HCT116 (cell line): ENCODE data around the gene SECTM1. TPM values are rescaled to one million over a fixed set of nuclear protein-coding genes. Genes with fewer than 3 reads are reported as not detected.

Experiments
- ATAC-seq: fragments of 200-7000 bp; cut with Tn5 transposase; 2 replicates; pipeline ENCODE4 v1.9.1; 2020; ENCODE audit warnings: mild to moderate bottlenecking, moderate library complexity
- BruUV-seq: library from RNA; stranded (reverse); fragments of 400-500 nt; replicated peaks from 2 replicates; lab custom pipeline; 2021; lab: Mats Ljungman, UMichigan
- CTCF ChIA-PET: fragments of 300-600 bp; sonication (Branson Sonifier 250); formaldehyde crosslinking; loops from one replicate; lab custom pipeline; 2021; ENCODE audit warnings: antibody characterized with exemption; lab: Charles Lee
- POLR2A ChIA-PET: fragments of 300-600, 350-600 bp; sonication (Branson Sonifier 250); formaldehyde crosslinking; loops from one replicate; lab custom pipeline; 2021; ENCODE audit warnings: antibody characterized with exemption; lab: Charles Lee
- RAD21 ChIA-PET, 2 experiments: fragments of 300-600 bp; sonication (Branson Sonifier 250); formaldehyde crosslinking; loops; one replicate each; lab custom pipeline; 2023; ENCODE audit warnings: low total read pairs in 2 of 2; ENCODE audit not compliant: uncharacterized antibody in 2 of 2, unreplicated experiment in 2 of 2, low non-redundant PET in 1 of 2; lab: Charles Lee
- DNase-seq: peaks from one replicate; pipeline ENCODE4 v3.0.0-alpha.2; 2010; ENCODE audit warnings: low read depth, low spot score
- H2AFZ ChIP-seq: fragments of 200-600 bp; shearing (Covaris generic), sonication (generic); 2 replicates; pipeline ENCODE4 v1.6.1; 2017; ENCODE audit warnings: low read depth, mixed run types, mixed read lengths, antibody characterized with exemption, low read length; ENCODE audit not compliant: poor library complexity, severe bottlenecking
- H3K27ac ChIP-seq: 2 replicates; pipeline ENCODE4 v1.5.1; 2012; ENCODE audit warnings: low read depth, low read length
- H3K27me3 ChIP-seq: fragments of 200-600 bp; sonication (generic); 2 replicates; pipeline ENCODE4 v1.6.1; 2016; ENCODE audit warnings: mixed run types, low read length, mixed read lengths; ENCODE audit not compliant: insufficient read depth
- H3K36me3 ChIP-seq, 2 experiments: fragments of 200-500 bp in 1 of 2; fragments of 200-600 bp in 1 of 2; sonication (Bioruptor generic) in 1 of 2; sonication (generic) in 1 of 2; 2 replicates each; pipeline versions ENCODE4 v1.5.1 to v1.6.1; 2014 to 2016; ENCODE audit warnings: low read length in 2 of 2, inconsistent platforms in 1 of 2, mixed read lengths in 1 of 2, mixed run types in 1 of 2; ENCODE audit not compliant: insufficient read depth in 2 of 2, control insufficient read depth in 1 of 2
- H3K4me1 ChIP-seq, 2 experiments: fragments of 200-600 bp in 1 of 2; sonication (generic) in 1 of 2; 2 replicates each; pipeline versions ENCODE4 v1.5.1 to v1.6.1; 2012 to 2017; ENCODE audit warnings: low read length in 2 of 2, inconsistent platforms in 1 of 2, mild to moderate bottlenecking in 1 of 2, mixed read lengths in 1 of 2, mixed run types in 1 of 2, moderate library complexity in 1 of 2; ENCODE audit not compliant: insufficient read depth in 2 of 2, control insufficient read depth in 1 of 2
- H3K4me2 ChIP-seq: fragments of 200-600 bp; sonication (generic); 2 replicates; pipeline ENCODE4 v1.6.1; 2017; ENCODE audit warnings: mixed run types, low read length, mixed read lengths
- H3K4me3 ChIP-seq, 2 experiments: fragments of 200-600 bp in 1 of 2; sonication (generic) in 1 of 2; replicated peaks in 1 of 2; 2 replicates each; pipeline ENCODE4 v1.5.1; 2011 to 2016; ENCODE audit warnings: low read length in 2 of 2, control low read depth in 1 of 2, low read depth in 1 of 2, mild to moderate bottlenecking in 1 of 2, mixed read lengths in 1 of 2, mixed run types in 1 of 2
- H3K79me2 ChIP-seq: fragments of 200-600 bp; sonication (generic); 2 replicates; pipeline ENCODE4 v1.6.1; 2017; ENCODE audit warnings: mild to moderate bottlenecking, mixed run types, low read length, moderate library complexity, mixed read lengths; ENCODE audit not compliant: insufficient read depth
- H3K9ac ChIP-seq: fragments of 200-600 bp; sonication (generic); 2 replicates; pipeline ENCODE4 v1.6.1; 2016; ENCODE audit warnings: low read length, mixed read lengths
- H3K9me2 ChIP-seq: fragments of 200-600 bp; sonication (generic), shearing (Covaris generic); 2 replicates; pipeline ENCODE4 v1.6.1; 2017; ENCODE audit warnings: mixed run types, mild to moderate bottlenecking, moderate library complexity; ENCODE audit not compliant: insufficient read depth
- H3K9me3 ChIP-seq, 2 experiments: fragments of 200-500 bp in 1 of 2; fragments of 200-600 bp in 1 of 2; sonication (Bioruptor generic) in 1 of 2; sonication (generic) in 1 of 2; 2 replicates each; pipeline ENCODE4 v1.6.1; 2014 to 2017; ENCODE audit warnings: low read length in 2 of 2, mixed read lengths in 2 of 2, inconsistent platforms in 1 of 2, low read depth in 1 of 2, mild to moderate bottlenecking in 1 of 2, mixed run types in 1 of 2, moderate library complexity in 1 of 2; ENCODE audit not compliant: control insufficient read depth in 1 of 2, insufficient read depth in 1 of 2
- H4K20me1 ChIP-seq: fragments of 200-600 bp; sonication (generic), shearing (Covaris generic); 2 replicates; pipeline ENCODE4 v1.6.1; 2017; ENCODE audit warnings: mixed run types, mild to moderate bottlenecking, moderate library complexity; ENCODE audit not compliant: insufficient read depth
- EGR1 ChIP-seq: IDR thresholded peaks from 2 replicates; pipeline ENCODE4 v1.6.1; 2012; ENCODE audit warnings: low read depth
- EZH2 ChIP-seq: fragments of 200-600 bp; sonication (generic); IDR thresholded peaks from 2 replicates; pipeline ENCODE4 v1.6.1; 2017; ENCODE audit warnings: antibody characterized with exemption, mixed run types
- FOSL1 ChIP-seq: IDR thresholded peaks from 2 replicates; pipeline ENCODE4 v1.6.1; 2012; ENCODE audit warnings: low read depth
- JUND ChIP-seq: IDR thresholded peaks from 2 replicates; pipeline ENCODE4 v1.6.1; 2012
- POLR2A ChIP-seq: IDR thresholded peaks from 2 replicates; pipeline ENCODE4 v1.7.0; 2011; ENCODE audit warnings: borderline replicate concordance; ENCODE audit not compliant: insufficient read depth, insufficient read length; ENCODE audit errors: extremely low read depth
- SIN3A ChIP-seq: IDR thresholded peaks from 2 replicates; pipeline ENCODE4 v1.6.1; 2012; ENCODE audit warnings: low read depth
- SP1 ChIP-seq: IDR thresholded peaks from 2 replicates; pipeline ENCODE4 v1.6.1; 2012; ENCODE audit warnings: low read depth
- SRF ChIP-seq: IDR thresholded peaks from 2 replicates; pipeline ENCODE4 v1.6.1; 2012; ENCODE audit warnings: low read depth
- YY1 ChIP-seq: IDR thresholded peaks from 2 replicates; pipeline ENCODE4 v1.6.1; 2011; ENCODE audit warnings: low read length, low read depth, moderate library complexity, mild to moderate bottlenecking; ENCODE audit not compliant: insufficient replicate concordance; ENCODE audit errors: extremely low read depth
- ZFX ChIP-seq: fragments of 450-650 bp; IDR thresholded peaks from 2 replicates; pipeline ENCODE4 v1.6.1; 2017
- intact Hi-C: fragments of 100-400 bp; cut with micrococcal nuclease; formaldehyde crosslinking; loops from 2 replicates; pipeline ENCODE4 v1.10.0; 2022
- total RNA-seq: library from RNA; stranded (reverse); gene quantifications from one replicate; pipeline ENCODE4 v1.2.1, GENCODE V29; 2021; ENCODE audit not compliant: unreplicated experiment
- TF ChIP-seq, protein P1 (sequence below): IDR thresholded peaks from 2 replicates; pipeline ENCODE4 v1.6.1; 2012; ENCODE audit warnings: low read depth
- TF ChIP-seq, protein P2 (sequence below), 3 experiments: fragments of 200-600 bp in 1 of 3; sonication (generic) in 1 of 3; IDR thresholded peaks in 2 of 3; conservative IDR thresholded peaks in 1 of 3; 2 replicates each; pipeline ENCODE4 v1.5.1; 2012 to 2017; ENCODE audit warnings: low read depth in 2 of 3, low read length in 2 of 3, antibody characterized with exemption in 1 of 3, borderline replicate concordance in 1 of 3, control low read depth in 1 of 3, mild to moderate bottlenecking in 1 of 3, mixed read lengths in 1 of 3, mixed run types in 1 of 3, moderate library complexity in 1 of 3; ENCODE audit not compliant: insufficient read depth in 1 of 3
- TF ChIP-seq, protein P3 (sequence below): IDR thresholded peaks from 2 replicates; pipeline ENCODE4 v1.6.1; 2011; ENCODE audit warnings: mild to moderate bottlenecking, low read length, moderate library complexity; ENCODE audit not compliant: insufficient replicate concordance; ENCODE audit errors: extremely low read depth

Gene SECTM1
- total RNA-seq, 1 experiment from 2014 or later, result 6.8 TPM

DNA sequence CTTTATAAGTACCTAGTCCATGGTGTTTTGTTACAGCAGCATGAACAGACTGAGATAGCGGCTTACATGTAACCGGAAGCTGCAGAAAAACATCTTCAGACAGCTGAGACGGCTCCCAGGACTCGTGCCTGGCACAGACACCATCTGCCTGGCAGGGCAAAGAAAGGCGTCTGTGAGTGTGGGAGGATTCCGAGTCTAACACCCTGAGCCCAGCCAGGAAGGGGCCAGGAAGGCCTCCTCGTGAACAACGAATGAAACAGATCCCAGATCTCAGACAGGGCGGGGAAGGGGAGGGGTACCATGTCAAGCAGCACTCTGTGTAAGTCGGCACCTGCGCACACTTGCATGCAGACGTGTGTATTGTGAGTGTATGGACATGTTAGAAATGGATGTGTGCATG, 55.7 kb downstream of the SECTM1 start:
- H3K9ac ChIP-seq, result no peak overlapping the region
- BruUV-seq, result no TSS peak
- no peaks in the 10 kb centered on the region for H3K9me2 ChIP-seq
- no peaks in the 10 kb centered on the region for H3K9me3 ChIP-seq
- TF ChIP-seq YY1 (no peak), EZH2 (no peak), SP1 (no peak), SIN3A (no peak), POLR2A (no peak), EGR1 (no peak), FOSL1 (no peak), SRF (no peak), JUND (no peak), ZFX (no peak)
- TF ChIP-seq, protein P1, sequence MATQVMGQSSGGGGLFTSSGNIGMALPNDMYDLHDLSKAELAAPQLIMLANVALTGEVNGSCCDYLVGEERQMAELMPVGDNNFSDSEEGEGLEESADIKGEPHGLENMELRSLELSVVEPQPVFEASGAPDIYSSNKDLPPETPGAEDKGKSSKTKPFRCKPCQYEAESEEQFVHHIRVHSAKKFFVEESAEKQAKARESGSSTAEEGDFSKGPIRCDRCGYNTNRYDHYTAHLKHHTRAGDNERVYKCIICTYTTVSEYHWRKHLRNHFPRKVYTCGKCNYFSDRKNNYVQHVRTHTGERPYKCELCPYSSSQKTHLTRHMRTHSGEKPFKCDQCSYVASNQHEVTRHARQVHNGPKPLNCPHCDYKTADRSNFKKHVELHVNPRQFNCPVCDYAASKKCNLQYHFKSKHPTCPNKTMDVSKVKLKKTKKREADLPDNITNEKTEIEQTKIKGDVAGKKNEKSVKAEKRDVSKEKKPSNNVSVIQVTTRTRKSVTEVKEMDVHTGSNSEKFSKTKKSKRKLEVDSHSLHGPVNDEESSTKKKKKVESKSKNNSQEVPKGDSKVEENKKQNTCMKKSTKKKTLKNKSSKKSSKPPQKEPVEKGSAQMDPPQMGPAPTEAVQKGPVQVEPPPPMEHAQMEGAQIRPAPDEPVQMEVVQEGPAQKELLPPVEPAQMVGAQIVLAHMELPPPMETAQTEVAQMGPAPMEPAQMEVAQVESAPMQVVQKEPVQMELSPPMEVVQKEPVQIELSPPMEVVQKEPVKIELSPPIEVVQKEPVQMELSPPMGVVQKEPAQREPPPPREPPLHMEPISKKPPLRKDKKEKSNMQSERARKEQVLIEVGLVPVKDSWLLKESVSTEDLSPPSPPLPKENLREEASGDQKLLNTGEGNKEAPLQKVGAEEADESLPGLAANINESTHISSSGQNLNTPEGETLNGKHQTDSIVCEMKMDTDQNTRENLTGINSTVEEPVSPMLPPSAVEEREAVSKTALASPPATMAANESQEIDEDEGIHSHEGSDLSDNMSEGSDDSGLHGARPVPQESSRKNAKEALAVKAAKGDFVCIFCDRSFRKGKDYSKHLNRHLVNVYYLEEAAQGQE, result no peak
- TF ChIP-seq, protein P2, sequence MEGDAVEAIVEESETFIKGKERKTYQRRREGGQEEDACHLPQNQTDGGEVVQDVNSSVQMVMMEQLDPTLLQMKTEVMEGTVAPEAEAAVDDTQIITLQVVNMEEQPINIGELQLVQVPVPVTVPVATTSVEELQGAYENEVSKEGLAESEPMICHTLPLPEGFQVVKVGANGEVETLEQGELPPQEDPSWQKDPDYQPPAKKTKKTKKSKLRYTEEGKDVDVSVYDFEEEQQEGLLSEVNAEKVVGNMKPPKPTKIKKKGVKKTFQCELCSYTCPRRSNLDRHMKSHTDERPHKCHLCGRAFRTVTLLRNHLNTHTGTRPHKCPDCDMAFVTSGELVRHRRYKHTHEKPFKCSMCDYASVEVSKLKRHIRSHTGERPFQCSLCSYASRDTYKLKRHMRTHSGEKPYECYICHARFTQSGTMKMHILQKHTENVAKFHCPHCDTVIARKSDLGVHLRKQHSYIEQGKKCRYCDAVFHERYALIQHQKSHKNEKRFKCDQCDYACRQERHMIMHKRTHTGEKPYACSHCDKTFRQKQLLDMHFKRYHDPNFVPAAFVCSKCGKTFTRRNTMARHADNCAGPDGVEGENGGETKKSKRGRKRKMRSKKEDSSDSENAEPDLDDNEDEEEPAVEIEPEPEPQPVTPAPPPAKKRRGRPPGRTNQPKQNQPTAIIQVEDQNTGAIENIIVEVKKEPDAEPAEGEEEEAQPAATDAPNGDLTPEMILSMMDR (IDR thresholded peaks at IDR 0.05 in 2 of 3, conservative IDR thresholded peaks at IDR 0.05 in 1 of 3; ENCODE audit: borderline replicate concordance in 1 of 3, insufficient read depth in 1 of 3, low read depth in 2 of 3, low read length in 2 of 3), result no peak
- TF ChIP-seq, protein P3, sequence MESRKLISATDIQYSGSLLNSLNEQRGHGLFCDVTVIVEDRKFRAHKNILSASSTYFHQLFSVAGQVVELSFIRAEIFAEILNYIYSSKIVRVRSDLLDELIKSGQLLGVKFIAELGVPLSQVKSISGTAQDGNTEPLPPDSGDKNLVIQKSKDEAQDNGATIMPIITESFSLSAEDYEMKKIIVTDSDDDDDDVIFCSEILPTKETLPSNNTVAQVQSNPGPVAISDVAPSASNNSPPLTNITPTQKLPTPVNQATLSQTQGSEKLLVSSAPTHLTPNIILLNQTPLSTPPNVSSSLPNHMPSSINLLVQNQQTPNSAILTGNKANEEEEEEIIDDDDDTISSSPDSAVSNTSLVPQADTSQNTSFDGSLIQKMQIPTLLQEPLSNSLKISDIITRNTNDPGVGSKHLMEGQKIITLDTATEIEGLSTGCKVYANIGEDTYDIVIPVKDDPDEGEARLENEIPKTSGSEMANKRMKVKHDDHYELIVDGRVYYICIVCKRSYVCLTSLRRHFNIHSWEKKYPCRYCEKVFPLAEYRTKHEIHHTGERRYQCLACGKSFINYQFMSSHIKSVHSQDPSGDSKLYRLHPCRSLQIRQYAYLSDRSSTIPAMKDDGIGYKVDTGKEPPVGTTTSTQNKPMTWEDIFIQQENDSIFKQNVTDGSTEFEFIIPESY, result no peak
- CTCF ChIA-PET, result no interaction called here
- H3K4me3 ChIP-seq, result no peak overlapping the region
- POLR2A ChIA-PET, result no interaction called here
- ATAC-seq (no peak), DNase-seq (no peak)
- H4K20me1 ChIP-seq, result no peaks in the 10 kb centered on the region
- RAD21 ChIA-PET, result no interaction called here
- H3K4me2 ChIP-seq, result no peak overlapping the region
- H3K27me3 ChIP-seq, result no peaks in the 10 kb centered on the region
- no peaks in the 10 kb centered on the region for H3K36me3 ChIP-seq
- H2AFZ ChIP-seq, result no peak overlapping the region
- intact Hi-C loops, result no loop called here
- H3K4me1 ChIP-seq, result peaks cover 26 to 43% of the 10 kb centered on the region in 2 experiments
- H3K27ac ChIP-seq, result no peak overlapping the region
- H3K79me2 ChIP-seq, result peaks cover 5% of the 10 kb centered on the region; the same call in 1 of the 2 replicates
